Cardiac fibroblast (primary cell): ENCODE data around the gene ERC2.
A peak's percentile ranks its signal among the peaks of the same experiment; 100 is the strongest.

Experiments
- DNase-seq, 2 donors: peaks; one replicate each; pipeline versions ENCODE4 v3.0.0 to v3.0.0-alpha.2; 2010; ENCODE audit warnings: low read depth in 2 of 2
- H3K4me3 ChIP-seq, 2 donors: replicated peaks in 1 of 2; 1 replicate in 1 of 2; 2 replicates in 1 of 2; pipeline ENCODE4 v1.5.1; 2011; ENCODE audit warnings: low read depth in 2 of 2, low read length in 2 of 2, mild to moderate bottlenecking in 2 of 2, moderate library complexity in 1 of 2
- TF ChIP-seq, protein P1 (sequence below): IDR thresholded peaks from one replicate; pipeline ENCODE4 v1.5.1; 2011; ENCODE audit warnings: low read depth, mild to moderate bottlenecking, low read length, inconsistent platforms

ERC2 gene

DNA sequence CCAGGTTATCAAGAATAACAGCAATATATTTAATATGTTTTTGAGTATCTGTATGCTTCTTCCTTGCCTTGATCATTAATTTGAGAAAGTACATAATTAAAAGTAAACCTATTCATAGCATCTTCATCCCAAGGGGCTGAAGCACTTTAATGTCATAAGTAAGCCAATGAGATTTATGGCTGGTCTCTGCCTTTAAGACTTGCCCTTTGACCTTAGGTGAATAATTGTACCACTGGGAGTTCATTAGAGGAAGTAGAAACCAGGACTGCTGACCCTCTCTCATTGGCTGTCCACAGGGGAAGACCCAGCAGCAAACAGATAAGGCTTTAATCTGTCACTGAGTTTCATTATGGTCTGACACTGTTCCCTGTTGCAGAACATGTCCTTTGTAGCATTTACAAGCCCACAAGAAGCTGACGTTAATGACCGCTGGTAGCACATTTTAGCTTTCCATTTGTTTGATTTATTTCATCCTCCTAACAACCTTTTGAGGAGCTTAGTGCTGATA is 16.3 kb upstream of the ERC2 start:
- H3K4me3 ChIP-seq: no peak overlapping the region
- TF ChIP-seq, protein P1, sequence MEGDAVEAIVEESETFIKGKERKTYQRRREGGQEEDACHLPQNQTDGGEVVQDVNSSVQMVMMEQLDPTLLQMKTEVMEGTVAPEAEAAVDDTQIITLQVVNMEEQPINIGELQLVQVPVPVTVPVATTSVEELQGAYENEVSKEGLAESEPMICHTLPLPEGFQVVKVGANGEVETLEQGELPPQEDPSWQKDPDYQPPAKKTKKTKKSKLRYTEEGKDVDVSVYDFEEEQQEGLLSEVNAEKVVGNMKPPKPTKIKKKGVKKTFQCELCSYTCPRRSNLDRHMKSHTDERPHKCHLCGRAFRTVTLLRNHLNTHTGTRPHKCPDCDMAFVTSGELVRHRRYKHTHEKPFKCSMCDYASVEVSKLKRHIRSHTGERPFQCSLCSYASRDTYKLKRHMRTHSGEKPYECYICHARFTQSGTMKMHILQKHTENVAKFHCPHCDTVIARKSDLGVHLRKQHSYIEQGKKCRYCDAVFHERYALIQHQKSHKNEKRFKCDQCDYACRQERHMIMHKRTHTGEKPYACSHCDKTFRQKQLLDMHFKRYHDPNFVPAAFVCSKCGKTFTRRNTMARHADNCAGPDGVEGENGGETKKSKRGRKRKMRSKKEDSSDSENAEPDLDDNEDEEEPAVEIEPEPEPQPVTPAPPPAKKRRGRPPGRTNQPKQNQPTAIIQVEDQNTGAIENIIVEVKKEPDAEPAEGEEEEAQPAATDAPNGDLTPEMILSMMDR: no peak

DNA sequence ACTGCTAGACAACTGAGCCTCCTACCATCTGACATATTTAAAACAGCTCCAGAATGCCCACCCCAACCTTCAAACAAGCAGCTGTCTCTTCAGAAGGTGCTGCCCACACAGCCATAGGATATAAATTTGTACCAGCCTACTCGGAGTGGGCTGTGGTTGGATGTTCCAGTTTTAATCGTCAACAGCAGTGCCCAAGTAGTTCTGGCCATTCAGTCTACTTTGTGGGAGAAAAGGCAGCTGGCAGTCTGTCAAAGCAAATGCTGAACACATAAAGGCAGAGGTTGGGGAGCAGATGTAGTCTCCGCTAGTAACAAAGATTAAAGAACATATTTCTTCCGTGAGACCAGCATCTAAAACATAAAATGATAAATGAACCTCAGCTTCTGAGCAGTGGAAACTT is 15.9 kb upstream of the ERC2 start:
- no peak for DNase-seq
- no peak overlapping the region for H3K4me3 ChIP-seq
- TF ChIP-seq, protein P1: no peak

More for the DNA sequence above, 16.3 kb upstream of the ERC2 start:
- no peak for DNase-seq

DNA sequence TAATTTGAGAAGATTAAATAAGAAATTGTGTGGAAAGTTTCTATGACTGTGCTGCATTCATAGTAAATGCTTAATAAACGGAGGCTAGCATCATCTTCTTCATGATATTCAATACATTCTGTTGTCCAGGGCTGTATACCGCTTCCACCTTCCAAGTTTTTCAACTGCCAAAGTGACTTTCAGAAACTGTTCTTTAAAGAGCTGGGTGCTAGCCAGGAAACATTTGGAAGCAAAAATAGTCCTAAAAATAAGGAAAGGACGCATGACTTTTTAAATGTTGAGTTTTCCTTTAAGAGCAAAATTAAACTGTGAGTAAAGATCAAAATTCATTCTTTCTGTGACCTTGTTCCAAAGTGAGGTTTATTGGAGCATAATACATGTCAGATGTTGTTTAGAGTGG is 9.4 kb upstream of the ERC2 start:
- TF ChIP-seq, protein P1: no peak
- no peak for DNase-seq
- H3K4me3 ChIP-seq: no peak overlapping the region

DNA sequence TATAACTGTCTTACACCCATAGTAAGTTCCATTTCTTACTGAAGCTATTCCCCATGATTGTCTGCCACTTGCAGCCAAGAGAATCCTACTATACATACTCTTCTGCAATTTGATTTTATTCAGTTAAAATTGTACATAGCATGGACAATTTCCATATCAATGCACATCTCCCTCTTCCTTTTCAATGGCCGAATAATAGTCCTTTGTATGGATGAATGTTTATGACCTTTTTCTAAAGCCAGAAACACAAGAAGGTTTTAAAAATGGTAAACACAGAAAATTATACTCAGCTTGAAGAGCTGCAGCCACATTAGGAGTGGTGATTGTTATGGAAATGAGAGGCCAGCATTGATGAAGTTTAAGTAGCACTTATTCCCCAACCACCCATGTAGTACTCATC is 8.5 kb upstream of the ERC2 start:
- DNase-seq: no peak
- TF ChIP-seq, protein P1: no peak
- H3K4me3 ChIP-seq: no peak overlapping the region

DNA sequence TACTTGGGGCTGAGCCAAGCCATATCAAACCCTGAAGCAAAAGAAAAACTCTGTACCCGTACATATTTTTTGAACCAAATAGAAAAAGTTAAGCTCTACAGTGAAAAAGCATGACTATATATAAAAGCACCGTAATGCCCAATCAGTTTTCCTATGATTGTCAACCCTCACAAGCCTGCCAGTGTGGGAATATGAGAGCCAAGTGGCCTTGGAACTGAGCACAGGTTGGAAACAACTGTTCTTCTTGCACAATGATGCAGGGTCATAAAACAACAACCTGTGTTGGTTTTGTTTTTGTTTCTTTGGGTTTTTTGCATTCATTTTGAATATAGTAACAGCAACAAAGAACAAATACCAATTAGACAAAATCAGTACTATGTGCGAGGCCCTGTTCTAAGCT is 3.5 kb upstream of the ERC2 start:
- TF ChIP-seq, protein P1: no peak
- H3K4me3 ChIP-seq: no peak overlapping the region
- no peak for DNase-seq

DNA sequence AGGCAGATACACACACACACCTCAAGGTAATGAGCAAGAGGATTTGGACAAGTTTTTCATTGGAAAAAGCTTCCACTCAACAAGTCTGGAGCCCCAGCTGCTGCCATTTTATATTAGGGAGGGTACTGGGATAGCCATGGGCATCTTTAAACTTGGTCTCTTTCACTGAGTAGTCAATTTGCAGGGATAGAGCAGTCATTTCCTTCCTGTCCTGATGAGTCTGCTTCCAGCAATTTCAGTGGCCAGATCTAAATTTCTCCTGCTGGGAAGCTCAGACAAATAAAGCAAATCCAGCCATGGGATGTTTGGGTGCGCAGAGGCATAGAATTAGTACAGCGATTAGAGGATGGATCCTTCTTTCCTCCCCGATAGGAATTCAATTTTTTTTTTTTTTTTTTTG is 874 bp upstream of the ERC2 start:
- no peak overlapping the region for H3K4me3 ChIP-seq
- no peak for DNase-seq
- TF ChIP-seq, protein P1: no peak

DNA sequence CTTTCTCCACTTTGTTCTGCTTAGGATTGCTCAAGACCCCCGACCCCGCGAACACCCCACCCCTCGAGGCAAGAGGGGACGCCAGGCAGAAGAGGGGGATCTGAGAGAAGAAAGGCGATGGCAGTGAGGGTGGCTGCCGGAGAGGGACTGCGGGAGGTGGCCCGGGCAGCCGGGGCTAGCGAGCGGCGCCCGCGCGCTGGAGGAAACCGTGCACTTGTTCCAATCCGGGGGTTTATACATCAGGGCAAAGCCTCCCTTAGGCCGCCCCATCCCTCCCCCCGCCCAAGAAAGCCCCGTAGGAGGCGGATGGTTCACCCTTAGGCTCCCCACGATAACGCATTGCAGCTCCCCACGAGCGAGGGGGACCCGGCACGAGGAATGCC is 475 bp downstream of the ERC2 start:
- TF ChIP-seq, protein P1: no peak
- no peak for DNase-seq
- peak overlapping the region; percentile 45 to 49 for H3K4me3 ChIP-seq
